ENCODE data around the gene SUMO4. TPM values are rescaled to one million over a fixed set of nuclear protein-coding genes. Genes with fewer than 3 reads are reported as not detected.
A peak's percentile ranks its signal among the peaks of the same experiment; 100 is the strongest.

SUMO4 gene
- total RNA-seq, 1 donor from 2014 or later: 1.1 TPM

GRCh38 chr6:149373511-149373910, 26.6 kb upstream of the SUMO4 start:
- no peak for TF ChIP-seq CTCF (IDR thresholded peaks at IDR 0.05)
- Mint-ChIP-seq H3K4me1 (ENCODE audit: low read depth) (peaks cover 8% of the 10 kb centered on the region), H3K27ac (ENCODE audit: unreplicated experiment) (no peak overlapping the region), H3K9me3 (ENCODE audit: low read depth) (no peaks in the 10 kb centered on the region), H3K27me3 (ENCODE audit: low read depth) (no peaks in the 10 kb centered on the region), H3K36me3 (ENCODE audit: low read depth) (peaks cover 20% of the 10 kb centered on the region), H3K4me3 (ENCODE audit: unreplicated experiment) (no peak overlapping the region)
- no peak for DNase-seq (ENCODE audit: low spot score)

- H3K4me3 Mint-ChIP-seq (ENCODE audit: unreplicated experiment): no peak overlapping the region
- H3K36me3 Mint-ChIP-seq (ENCODE audit: low read depth): peaks cover 26% of the 10 kb centered on the region
- no peaks in the 10 kb centered on the region for H3K27me3 Mint-ChIP-seq (ENCODE audit: low read depth)
- no peaks in the 10 kb centered on the region for H3K9me3 Mint-ChIP-seq (ENCODE audit: low read depth)
- DNase-seq (ENCODE audit: low spot score): no peak
- no peak overlapping the region for H3K27ac Mint-ChIP-seq (ENCODE audit: unreplicated experiment)
- TF ChIP-seq CTCF (IDR thresholded peaks at IDR 0.05): no peak
- peaks cover 5% of the 10 kb centered on the region for H3K4me1 Mint-ChIP-seq (ENCODE audit: low read depth)
Measured at GRCh38 chr6:149379977-149380376, 20.1 kb upstream of the SUMO4 start.

GRCh38 chr6:149380523-149380922, 19.5 kb upstream of the SUMO4 start:
- Mint-ChIP-seq H3K9me3 (ENCODE audit: low read depth) (no peaks in the 10 kb centered on the region), H3K36me3 (ENCODE audit: low read depth) (peaks cover 26% of the 10 kb centered on the region), H3K27ac (ENCODE audit: unreplicated experiment) (no peak overlapping the region), H3K27me3 (ENCODE audit: low read depth) (no peaks in the 10 kb centered on the region), H3K4me1 (ENCODE audit: low read depth) (peaks cover 5% of the 10 kb centered on the region), H3K4me3 (ENCODE audit: unreplicated experiment) (no peak overlapping the region)
- DNase-seq (ENCODE audit: low spot score): no peak
- no peak for TF ChIP-seq CTCF (IDR thresholded peaks at IDR 0.05)

- Mint-ChIP-seq H3K27me3 (ENCODE audit: low read depth) (no peaks in the 10 kb centered on the region), H3K9me3 (ENCODE audit: low read depth) (no peaks in the 10 kb centered on the region), H3K27ac (ENCODE audit: unreplicated experiment) (peak overlapping the region; percentile 38), H3K4me3 (ENCODE audit: unreplicated experiment) (no peak overlapping the region), H3K36me3 (ENCODE audit: low read depth) (peaks cover 30% of the 10 kb centered on the region), H3K4me1 (ENCODE audit: low read depth) (peaks cover 22% of the 10 kb centered on the region)
- no peak for DNase-seq (ENCODE audit: low spot score)
- TF ChIP-seq CTCF (IDR thresholded peaks at IDR 0.05): no peak
Measured at GRCh38 chr6:149383371-149383770, 16.7 kb upstream of the SUMO4 start.

- H3K36me3 Mint-ChIP-seq (ENCODE audit: low read depth): peaks cover 19% of the 10 kb centered on the region
- peak overlapping the region; percentile 10 for H3K27ac Mint-ChIP-seq (ENCODE audit: unreplicated experiment)
- TF ChIP-seq CTCF (IDR thresholded peaks at IDR 0.05): no peak
Measured at GRCh38 chr6:149384464-149384863, 15.6 kb upstream of the SUMO4 start.

More at GRCh38 chr6:149384464-149384863, 15.6 kb upstream of the SUMO4 start:
- no peaks in the 10 kb centered on the region for H3K27me3 Mint-ChIP-seq (ENCODE audit: low read depth)
- H3K9me3 Mint-ChIP-seq (ENCODE audit: low read depth): no peaks in the 10 kb centered on the region
- H3K4me1 Mint-ChIP-seq (ENCODE audit: low read depth): peaks cover 22% of the 10 kb centered on the region
- no peak overlapping the region for H3K4me3 Mint-ChIP-seq (ENCODE audit: unreplicated experiment)
- DNase-seq (ENCODE audit: low spot score): no peak

All from chondrocyte (in vitro differentiated cells).